NCI-H345 (cell line): Measurements from ENCODE around the gene NONO.
A peak's percentile ranks its signal among the peaks of the same experiment; 100 is the strongest.
"Not testable (repeated sequence)": the region's sequence is repeated elsewhere in the genome, so short reads cannot be mapped to it uniquely, and the experiment has no call there.

Experiments
- DNase-seq: peaks from one replicate; lab custom pipeline; 2025; lab: John Stamatoyannopoulos, UW

Gene NONO, protein sequence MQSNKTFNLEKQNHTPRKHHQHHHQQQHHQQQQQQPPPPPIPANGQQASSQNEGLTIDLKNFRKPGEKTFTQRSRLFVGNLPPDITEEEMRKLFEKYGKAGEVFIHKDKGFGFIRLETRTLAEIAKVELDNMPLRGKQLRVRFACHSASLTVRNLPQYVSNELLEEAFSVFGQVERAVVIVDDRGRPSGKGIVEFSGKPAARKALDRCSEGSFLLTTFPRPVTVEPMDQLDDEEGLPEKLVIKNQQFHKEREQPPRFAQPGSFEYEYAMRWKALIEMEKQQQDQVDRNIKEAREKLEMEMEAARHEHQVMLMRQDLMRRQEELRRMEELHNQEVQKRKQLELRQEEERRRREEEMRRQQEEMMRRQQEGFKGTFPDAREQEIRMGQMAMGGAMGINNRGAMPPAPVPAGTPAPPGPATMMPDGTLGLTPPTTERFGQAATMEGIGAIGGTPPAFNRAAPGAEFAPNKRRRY

DNA sequence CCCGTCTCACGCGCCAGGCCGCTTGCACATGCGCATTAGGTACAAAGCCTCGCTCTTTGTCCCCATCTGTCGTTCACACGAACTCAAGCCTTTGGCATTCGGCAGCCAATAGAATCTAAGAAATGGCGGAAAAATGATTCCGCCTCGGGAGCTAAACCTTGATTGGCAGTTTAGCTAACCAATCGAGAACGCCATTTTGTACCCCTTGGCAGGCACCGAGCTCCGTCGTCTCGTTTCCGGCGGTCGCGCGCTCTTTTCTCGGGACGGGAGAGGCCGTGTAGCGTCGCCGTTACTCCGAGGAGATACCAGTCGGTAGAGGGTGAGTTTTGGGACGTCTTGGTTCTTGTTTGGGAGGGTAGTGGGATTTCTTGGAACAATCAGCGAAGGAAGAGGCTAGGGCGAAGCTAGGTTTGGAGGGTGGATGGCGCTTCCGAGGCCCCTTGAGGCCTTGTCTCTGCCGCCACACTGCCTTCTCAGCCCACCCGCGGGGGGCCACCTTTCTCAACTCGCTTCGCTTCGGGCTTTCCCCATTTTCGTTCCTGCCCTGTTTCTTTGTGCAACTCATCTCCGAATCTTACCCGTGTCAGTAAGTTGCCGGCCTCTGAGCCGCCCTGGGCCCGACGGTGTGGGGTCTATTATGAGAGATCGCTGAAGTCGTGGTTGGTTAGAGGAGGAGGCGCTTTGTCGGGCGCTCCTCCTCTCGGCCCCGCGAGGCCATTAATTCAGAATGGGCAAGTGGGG, at the start of gene NONO:
Gene NONO, plus strand, starts transcription at position 233 of the 741 bp plus-strand sequence. CDS start 7,003 bp downstream, outside the sequence.
- peak; percentile 99 for DNase-seq

DNA sequence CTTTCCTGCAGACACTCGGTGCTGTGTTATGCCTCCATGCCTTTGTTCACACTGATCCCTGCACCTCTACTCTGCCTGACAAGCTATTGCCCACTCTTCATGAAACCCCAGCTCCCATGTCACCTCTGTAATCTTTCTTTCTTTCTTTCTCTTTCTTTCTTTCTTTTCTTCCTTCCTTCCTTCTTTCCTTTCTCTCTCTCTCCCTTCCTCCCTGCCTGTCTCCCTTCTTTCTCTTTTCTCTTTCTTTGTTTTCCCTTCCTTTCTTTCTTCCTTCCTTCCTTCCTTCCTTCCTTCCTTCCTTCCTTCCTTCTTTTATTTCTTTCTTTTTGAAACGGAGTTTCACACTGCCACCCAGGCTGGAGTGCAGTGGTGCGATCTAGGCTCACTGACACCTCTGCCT, 48.0 kb upstream of the NONO start:
- DNase-seq, result no peak

DNA sequence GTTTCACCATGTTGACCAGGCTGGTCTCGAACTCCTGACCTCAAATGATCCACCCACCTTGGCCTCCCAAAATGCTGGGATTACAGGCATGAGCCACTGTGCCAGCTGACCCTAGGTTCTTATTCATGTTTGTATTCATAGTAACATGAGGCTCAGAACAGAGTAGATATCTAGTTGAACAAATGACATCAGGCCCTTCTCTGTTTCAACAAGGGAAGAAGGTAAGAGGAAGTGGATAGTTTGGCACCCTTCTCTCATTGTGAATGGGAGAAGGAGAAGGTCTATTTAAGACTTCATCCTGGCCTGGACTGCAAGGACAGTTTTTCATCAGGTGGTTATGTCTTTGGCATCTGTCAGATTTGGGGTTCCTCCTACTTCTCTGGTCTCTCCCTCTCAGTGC, 46.6 kb upstream of the NONO start:
- DNase-seq, result no peak

DNA sequence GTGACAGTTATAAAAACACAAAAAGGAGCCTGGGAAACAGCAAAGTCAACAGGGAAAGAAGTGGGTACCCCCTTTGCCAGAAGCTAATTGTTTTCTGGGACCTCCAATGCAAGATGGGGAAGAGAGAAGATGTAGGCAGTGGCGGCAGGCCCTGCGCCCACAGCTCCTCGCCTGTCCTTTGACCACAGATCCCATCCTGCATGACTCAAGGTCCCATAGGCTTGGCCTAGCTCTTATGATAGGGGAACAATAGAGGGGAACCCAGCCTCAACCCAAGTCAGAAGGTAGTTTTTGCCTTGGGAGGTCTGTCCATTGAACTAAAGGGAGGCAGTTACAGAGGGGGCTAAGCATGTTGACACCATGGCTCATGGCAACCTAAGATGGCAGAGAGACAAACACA, 43.7 kb upstream of the NONO start:
- no peak for DNase-seq

DNA sequence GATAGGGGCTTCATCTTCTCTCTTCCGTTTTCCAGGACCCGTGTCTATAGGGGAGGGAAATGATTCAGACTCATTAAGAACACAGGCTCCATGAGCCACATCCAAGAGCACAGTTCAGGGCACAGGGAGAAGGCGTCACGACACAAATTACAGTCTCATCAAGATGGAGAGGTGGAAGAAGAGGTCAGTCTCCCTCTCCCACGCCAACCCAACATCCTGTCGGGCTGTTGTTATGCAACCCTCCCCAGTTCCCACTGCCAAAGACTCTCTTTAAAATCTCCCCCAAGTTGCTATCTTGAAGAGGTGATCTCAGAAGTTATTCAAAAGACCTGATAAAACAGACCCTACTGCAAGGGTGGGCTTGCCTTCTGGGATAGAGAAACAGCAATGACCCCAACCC, 42.1 kb upstream of the NONO start:
- no peak for DNase-seq

DNA sequence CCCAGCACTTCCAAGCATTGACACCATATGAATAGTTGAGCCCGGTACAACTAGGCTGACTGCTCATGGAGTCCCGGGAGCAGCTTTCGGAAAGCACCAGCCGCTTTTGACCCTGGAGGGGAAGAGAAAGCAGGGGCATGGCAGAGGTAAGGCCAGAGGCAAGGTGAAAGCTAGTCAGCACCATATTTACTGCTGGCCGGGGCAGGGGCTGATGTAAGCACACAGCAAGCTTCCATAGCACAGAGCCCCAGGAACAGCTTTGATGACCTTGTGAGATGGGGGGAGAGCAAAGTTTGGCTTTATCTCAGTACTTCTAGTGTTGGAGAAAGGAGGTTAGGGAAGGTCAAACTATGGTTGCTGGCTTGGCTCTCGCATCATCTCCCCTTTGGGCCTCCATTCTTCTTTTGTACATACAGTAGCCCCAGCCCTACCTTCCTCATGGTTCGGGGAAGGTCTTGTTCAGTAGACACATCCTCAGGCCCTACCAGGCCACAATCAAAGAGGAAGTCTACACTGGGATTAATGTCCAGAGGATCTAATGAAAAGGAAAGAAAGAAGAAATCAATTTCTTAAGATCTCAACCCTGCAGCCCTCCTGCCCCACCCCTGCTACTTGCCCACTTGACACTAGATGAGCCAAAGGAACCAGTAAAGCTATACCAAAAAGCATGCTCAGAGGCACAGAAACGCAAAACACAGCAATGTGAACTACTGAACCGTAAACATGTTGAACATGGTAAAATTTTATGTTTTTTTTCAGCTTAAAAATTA, 38.9 kb upstream of the NONO start:
- DNase-seq, result no peak

DNA sequence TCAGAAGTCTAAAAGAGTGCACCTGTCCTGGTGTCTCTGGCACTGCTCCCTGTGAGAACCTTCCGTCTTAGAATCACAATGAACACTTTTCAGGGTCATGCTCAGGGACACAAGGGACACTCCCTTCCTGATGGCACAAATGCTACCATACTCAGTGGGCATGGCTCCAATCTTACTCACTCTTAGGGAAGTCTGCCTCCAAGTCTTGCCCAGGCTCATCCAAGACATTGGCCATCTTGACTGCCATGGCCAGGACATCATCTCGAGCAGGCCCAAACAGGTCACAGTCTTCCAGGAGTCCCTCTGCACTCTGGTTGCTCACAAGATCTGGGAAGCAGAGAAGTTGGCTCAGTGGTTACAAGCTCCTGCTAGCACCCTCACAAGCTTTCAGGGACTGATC, 38.3 kb upstream of the NONO start:
- DNase-seq, result no peak

DNA sequence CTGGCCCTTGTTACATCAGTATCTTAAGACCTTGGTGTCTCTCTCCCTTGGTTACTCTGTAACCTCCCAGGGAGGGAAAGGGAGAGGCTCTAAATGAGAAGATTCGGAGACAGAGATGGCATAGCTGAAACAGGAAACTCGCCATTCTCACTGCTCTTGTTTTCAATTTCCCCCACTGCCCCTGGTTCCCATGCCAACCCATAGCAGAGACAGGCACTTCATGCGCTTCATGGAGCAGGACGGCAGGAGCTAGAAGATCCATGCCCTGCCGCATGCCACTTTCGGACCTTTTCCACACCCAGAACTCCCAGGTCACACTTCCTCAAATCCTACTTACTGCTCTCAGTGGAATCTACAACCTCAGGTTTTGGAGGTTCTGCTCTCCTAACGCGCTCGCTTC, 32.6 kb upstream of the NONO start:
- no peak for DNase-seq

DNA sequence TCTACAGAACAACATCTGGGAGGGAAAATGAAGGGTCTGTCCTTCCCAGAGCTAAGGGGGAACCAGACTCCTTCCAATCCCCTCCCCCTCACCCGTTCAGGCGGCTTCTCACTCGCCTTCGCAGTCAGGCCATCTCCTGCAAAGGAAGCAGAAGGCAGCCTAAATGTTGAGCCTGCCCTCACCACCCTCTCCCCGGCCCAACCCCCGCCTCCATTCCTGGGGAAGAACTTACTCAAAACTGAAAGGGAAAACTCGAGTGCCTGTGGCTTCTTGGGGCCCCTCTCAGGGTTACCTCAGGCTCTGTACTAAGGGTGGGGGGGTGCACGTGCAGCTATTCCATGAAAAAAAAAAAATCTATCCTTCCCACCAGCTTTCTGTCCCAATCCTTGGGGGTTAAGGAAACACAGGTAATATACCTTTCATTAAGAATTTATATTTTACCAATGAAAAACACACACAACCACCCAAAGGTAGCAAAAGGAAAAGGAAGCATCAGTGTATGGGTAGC, 31.9 kb upstream of the NONO start:
- DNase-seq, result no peak

DNA sequence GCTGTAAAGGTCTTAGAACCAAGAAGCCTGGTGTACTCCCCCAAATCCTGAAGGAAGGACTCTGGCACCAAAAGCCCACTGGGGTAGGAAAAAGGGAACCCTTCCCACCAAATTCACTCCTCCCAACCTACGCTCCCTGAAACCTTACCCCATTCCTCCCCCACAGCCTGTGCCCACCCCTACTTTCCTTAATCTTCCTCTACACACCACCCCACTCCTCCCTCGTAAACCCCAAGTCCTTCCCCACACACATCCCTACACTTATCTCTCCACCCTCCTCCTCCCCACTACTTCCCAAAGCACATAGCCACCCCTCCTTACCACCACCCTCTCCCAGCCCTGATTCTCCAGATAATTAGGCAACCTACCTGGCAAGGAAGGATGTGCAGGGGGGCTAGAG, 31.2 kb upstream of the NONO start:
- DNase-seq, result no peak

DNA sequence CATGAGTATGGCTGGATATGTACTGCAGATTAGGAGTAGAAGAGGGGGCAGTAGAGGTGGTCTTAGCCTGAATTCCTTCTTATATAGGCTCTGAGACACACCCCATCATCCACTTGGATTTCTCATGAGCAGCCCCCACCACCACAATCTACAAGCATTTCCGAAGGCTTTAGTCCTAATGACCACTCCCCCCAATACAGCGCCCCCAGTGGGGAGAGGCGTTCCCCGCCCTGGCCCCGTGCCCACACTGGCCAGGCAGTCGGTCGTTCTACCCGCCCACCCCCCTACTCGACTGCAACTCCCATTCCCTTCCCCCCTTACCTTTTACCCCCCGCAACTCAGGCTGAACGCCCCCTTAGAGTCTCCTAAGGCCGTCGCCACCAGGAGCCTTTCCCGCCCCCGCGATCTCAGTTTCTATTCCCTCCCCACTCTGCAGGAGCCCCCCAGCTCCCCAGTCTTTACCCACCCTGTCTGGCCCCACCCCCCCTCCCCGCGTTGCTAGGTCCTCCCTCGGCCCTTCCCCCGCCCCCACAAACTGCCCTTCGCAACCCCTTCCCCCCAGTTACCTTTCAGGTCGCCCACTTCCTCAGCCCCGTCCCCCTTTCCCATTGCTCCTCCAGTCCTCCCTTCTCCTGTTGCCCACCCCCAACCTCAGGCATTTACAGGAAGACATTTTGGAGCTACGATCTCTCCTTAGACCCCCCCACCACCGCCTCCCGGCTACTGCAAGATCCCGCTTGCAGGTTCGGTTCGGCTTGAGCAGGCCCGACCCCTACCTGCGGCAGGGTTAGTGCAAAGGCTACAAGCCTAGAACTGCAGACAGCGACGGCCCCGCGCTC, 30.0 kb upstream of the NONO start:
- peak; percentile 41 for DNase-seq

DNA sequence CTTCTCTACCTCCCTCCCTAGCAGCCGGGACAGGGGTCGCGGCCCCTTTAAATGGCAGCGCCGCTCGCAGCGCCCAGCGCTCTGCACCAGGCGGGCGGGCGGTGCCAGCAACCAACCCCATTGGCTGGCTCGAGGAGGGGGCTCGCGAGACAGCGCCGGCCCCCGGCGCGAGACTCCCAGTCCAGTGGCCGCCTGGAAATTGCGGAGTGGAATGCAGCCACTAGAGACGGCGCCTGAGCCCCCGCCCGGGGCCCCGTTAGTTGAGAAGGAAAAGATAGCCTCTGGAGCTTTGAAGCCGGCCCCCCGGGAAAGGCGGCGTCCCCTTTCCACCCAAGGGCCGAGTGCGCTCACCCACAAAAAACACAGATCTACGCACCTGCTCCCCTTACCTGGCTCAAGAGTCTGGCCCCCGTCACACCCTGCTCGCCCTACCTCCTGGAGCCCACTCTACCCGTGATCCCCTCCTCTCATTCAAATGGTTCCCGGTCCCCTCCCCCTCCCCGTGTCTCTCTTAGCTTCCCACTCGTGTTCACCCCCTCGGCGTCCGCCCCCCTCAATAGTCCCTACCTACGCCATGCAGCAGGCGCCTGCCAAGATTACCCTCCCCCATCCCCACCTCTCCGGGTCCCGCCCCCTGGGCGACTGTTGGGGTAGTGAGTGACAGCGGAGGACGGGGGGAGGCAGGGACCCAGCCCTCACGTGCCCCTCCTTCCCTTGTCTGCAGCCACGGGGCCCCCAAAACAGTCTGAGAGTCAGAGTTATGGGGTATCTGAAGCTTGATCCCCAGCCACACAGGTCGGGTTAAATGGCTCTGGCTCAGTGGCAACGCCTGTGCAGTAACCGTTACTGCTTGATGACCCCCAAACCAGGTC, 29.1 kb upstream of the NONO start, which contains the start of gene ZMYM3:
Gene ZMYM3, minus strand, starts transcription at position 49 of the 872 bp plus-strand sequence. CDS start 885 bp downstream, outside the sequence.
- peak; percentile 90 for DNase-seq

DNA sequence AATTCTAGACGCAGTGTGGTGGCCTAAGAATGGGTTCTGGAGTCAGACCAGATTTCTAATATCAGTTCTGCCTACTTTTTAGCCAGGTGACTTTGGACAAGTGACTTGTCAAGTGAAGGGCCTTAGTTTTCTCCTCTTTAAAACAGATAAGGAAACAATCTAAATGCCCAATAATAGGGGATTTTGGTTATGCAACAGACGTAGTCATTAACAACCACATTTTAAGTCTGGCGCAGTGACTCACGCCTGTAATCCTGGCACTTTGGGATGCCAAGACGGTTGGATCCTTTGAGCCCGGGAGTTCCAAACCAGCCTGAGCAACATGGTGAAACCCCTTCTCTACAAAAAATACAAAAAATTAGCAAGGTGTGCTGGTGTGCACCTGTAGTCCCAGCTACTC, 27.4 kb upstream of the NONO start:
- DNase-seq, result no peak

DNA sequence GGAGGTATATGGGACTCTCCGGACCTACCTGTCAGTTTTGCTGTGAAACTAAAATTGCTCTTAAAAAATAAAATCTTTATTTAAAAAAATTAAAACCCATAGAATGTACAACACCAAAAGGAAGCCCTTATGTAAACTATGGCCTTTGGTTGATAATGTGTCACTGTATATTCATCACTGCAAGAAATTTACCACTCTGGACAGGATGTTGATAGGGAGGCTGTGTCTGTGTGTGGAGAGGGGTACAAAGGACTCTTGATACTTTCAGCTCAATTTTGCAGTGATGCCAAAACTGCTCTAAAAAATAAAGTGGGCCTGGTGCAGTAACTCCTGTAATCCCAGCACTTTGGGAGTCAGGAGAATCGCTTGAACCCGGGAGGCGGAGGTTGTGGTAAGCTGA, 26.6 kb upstream of the NONO start:
- no peak for DNase-seq

DNA sequence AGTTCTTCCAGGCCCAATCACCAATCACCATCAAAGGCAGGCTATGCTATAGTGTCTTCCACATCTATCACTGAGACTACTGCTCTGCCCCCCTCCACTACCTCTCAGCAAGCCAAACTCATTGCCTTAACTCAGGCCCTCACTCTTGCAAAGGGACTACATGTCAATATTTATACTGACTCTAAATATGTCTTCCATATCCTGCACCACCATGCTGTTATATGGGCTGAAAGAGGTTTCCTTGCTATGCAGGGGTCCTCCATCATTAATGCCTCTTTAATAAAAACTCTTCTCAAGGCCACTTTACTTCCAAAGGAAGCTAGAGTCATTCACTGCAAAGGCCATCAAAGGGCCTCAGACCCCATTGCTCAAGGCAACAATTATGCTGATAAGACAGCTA, 14.8 kb upstream of the NONO start:
- DNase-seq, result not testable (repeated sequence)

DNA sequence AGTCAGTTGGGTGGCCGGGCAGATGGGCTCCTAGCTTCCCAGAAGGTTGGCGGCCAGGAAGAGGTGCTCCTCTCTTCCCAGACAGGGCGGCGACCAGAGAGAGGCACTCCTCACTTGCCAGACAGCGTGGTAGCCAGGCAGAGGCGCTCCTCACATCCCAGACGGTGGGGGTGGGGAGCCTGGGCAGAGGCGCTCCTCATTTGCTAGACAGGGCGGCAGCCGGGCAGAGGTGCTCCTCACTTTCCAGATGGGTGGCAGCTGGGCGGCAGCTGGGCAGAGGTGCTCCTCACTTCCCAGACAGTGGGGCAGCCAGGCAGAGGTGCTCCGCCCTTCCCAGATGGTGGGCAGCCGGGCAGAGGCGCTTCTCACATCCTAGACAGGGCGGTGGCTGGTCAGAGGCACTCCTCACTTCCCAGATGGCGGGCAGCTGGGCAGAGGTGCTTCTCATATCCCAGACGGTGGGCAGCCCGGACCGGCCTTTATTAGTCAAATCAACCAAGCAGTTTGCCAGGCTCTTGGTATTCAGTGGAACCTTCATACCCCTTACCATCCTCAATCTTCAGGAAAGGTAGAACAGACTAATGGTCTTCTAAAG, 13.5 kb upstream of the NONO start:
- DNase-seq, result no peak

DNA sequence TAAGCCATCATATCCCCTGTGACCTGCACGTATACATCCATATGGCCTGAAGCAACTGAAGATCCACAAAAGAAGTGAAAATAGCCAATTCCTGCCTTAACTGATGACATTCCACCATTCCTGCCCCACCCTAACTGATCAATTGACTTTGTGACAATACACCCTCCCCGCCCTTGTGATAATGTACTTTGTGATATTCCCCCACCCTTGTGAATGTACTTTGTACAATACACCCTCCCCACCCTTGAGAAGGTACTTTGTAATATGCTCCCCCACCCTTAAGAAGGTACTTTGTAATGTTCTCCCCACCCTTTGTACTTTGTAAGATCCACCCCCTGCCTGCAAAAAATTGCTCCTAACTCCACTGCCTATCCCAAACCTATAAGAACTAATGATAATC, 11.1 kb upstream of the NONO start:
- DNase-seq, result not testable (repeated sequence)

DNA sequence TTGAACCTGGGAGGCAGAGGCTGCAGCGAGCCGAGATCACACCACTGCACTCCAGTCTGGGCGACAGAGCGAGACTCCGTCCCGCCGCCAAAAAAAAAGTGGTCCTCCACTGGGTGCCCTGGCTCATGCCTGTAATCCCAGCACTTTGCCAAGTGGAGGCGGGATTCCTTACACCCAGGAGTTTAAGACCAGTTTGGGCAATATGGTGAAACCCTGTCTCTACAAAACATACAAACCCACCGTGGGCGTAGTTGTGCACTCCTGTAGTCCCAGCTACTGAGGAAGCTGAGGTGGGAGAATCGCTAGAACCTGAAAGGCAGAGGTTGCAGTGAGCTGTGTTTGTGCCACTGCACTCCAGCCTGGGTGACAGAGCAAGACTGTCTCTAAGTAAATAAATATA, 2.1 kb upstream of the NONO start:
- not testable (repeated sequence) for DNase-seq

DNA sequence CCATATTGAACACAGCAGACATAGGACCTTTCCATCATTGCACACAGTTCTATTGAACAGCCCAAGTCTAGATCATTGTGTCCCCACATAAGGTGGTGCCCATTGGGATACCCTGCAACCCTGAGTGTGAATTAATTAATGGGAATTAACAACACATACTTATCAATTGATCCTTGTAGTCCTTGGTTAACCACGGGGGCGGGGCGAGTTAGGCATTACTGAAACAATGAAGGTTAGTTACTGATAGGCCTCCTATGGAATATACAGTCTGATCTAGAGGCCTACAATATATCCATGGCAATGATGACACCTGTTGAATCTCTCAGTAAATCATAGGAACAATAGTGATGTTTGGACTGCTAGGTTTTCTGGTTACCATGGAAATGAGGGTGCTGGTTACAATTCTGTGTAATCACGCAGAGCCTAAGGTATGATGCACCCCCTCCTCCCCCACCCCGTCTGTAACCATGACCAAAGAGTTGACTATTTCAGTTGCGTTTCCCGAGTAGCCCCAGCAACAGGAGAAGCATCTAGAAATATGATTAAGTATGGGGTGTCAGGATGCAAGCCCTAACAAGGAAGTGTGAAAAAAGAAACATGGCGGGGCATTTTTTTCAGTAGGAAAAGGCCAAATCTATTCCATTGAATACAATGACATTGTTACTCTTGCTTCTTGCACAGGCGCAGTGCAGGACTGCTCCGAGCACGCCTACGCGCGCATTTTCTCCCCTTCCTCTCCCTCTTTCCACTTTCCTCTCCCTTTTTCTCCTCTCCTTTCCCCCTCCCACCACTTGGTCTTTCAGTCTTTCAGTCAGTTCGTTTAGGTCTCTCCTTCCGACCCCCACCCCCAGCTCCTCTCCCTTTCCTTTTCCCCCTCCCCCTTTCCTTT, 677 bp upstream of the NONO start:
- no peak for DNase-seq
